Epithelial cell of proximal tubule (primary cell): Measurements from ENCODE around the gene ILDR1. TPM values are rescaled to one million over a fixed set of nuclear protein-coding genes. Genes with fewer than 3 reads are reported as not detected.
"Not testable (repeated sequence)": the region's sequence is repeated elsewhere in the genome, so short reads cannot be mapped to it uniquely, and the experiment has no call there.

ENCODE experiments used
- DNase-seq: peaks from one replicate; pipeline ENCODE4 v3.0.0-alpha.2; 2011; ENCODE audit warnings: low read depth
- H3K4me3 ChIP-seq: 2 replicates; pipeline ENCODE4 v1.5.1; 2011; ENCODE audit warnings: low read depth, mild to moderate bottlenecking, low read length
- CTCF ChIP-seq: conservative IDR thresholded peaks from 2 replicates; pipeline ENCODE4 v1.5.1; 2012; ENCODE audit warnings: low read depth, mild to moderate bottlenecking, low read length
- total RNA-seq: library from RNA; depleted of rRNA; stranded (reverse); fragments of >200 nt; gene quantifications from 2 replicates; pipeline ENCODE4 v1.2.3, GENCODE V29; 2015

Gene ILDR1
- total RNA-seq, 1 donor from 2014 or later, result 2.8 TPM

- no peak overlapping the region for H3K4me3 ChIP-seq
- no peak for DNase-seq
- no peak for TF ChIP-seq CTCF
Measured at GRCh38 chr3:121956363-121956762, 65.7 kb downstream of the ILDR1 start.

GRCh38 chr3:121951291-121951919, 70.6 kb downstream of the ILDR1 start:
- TF ChIP-seq CTCF, result no peak
- H3K4me3 ChIP-seq, result no peak overlapping the region
- DNase-seq, result no peak

GRCh38 chr3:121948641-121949040, 73.4 kb downstream of the ILDR1 start:
- no peak for TF ChIP-seq CTCF
- DNase-seq, result no peak
- H3K4me3 ChIP-seq, result no peak overlapping the region

- no peak for TF ChIP-seq CTCF
- no peak overlapping the region for H3K4me3 ChIP-seq
- DNase-seq, result no peak
Measured at GRCh38 chr3:121943431-121943830, 78.6 kb downstream of the ILDR1 start.

GRCh38 chr3:121942116-121942786, 79.8 kb downstream of the ILDR1 start:
- TF ChIP-seq CTCF, result no peak
- H3K4me3 ChIP-seq, result no peak overlapping the region
- no peak for DNase-seq

GRCh38 chr3:121941592-121941991, 80.5 kb downstream of the ILDR1 start:
- no peak for TF ChIP-seq CTCF
- DNase-seq, result no peak
- no peak overlapping the region for H3K4me3 ChIP-seq

- not testable (repeated sequence) for DNase-seq
Measured at GRCh38 chr3:121938141-121938855, 83.7 kb downstream of the ILDR1 start.

More at GRCh38 chr3:121938141-121938855, 83.7 kb downstream of the ILDR1 start:
- H3K4me3 ChIP-seq, result not testable (repeated sequence)
